ENCODE results near the gene MPV17L.
"Not testable (repeated sequence)": the region's sequence is repeated elsewhere in the genome, so short reads cannot be mapped to it uniquely, and the experiment has no call there.

MPV17L gene

DNA sequence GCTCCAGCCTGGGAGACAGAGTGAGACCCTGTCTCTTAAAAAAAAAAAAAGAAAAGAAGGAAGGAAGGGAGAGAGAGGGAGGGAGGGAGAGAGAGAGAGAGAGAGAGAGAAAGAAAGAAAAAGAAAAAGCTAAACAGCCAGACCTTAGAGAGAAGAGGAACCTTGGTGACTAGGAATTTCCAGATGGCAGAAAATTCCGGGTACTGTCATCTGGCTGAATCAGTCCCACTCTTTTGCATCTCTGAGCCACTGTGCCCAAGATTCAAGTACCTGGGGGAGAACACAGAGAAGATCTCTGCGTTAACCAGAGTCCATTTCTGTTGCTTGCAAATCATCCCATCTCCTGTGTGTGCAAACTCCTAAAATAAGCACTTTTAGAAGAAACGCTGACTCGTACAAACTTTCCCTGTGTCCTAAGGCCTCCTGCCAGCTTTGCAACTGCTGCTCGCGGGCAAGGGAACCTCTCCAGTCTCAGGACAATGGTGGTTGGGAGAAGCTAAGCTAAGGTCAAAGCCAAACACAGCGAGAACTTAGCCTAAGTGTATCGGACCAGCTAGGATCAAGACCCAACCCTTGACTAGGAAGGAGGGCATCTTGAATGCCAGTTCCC is 56.8 kb downstream of the MPV17L start:
- DNase-seq (ENCODE audit: low spot score), result no peak

DNA sequence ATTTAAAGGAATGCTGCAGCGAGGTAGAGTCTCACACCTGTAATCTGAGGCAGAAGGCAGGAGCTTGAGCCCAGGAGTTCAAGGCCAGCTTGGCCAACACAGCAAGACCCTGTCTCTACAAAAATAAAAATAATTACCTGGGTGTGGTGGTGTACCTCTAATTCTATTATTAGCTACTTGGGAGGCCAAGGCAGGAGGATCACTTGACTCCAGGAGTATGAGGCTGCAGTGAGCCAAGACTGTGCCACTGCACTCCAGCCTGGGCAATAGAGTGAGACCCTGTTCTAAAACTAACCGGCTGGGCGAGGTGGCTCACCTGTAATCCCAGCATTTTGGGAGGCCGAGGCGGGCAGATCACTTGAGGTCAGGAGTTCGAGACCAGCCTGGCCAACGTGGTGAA is 57.7 kb downstream of the MPV17L start:
- not testable (repeated sequence) for DNase-seq (ENCODE audit: low spot score)

DNA sequence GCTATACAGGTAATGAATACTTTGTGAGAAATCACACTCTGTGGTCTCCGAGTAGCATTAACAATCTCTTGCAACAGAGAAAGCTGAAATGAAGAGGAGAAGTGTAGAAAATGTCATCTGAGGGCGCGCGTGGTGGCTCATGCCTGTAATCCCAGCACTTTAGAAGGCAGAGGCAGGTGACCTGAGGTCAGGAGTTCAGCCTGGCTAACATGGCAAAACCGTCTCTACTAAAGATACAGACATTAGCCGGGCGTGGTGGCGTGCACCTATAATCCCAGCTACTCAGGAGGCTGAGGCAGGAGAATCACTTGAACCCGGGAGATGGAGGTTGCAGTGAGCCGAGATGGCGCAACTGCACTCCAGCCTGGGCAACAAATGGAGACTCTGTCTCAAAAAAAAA is 59.4 kb downstream of the MPV17L start:
- not testable (repeated sequence) for DNase-seq (ENCODE audit: low spot score)

DNA sequence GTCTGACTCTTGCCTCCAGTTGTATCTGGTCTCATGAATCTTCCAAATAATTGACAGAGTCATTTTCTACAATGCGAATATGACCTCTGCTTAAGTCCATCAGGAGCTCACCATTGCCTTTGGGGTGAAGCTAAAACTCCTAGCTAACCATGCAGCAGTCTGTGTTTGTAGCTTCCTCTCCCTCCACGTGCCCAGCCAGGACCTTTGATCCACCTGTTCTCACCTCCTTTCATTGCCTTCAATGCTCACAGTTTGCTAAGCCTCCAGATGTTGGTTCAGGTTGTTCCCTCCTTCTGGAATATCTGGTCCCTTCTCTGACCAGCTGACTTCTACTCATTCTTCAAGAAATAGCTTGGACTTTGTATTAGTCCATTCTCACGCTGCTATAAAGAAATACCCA is 61.8 kb downstream of the MPV17L start:
- DNase-seq (ENCODE audit: low spot score), result no peak

DNA sequence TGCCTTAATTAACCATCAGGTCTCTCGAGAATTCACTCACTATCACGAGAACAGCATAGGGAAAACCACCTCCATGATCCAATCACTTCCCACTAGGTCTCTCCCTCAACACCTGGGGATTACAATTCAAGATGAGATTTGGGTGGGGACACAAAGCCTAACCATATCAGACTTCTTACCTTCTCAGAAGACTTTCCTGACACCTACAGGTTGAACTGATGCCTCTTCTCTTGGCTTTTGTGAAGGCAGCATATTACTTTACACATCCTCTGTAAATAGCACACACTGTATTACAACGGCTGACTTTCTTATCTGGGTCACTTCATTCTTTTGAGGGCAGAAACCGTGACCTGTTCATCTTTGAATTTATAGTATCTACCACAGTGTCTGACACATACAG is 62.4 kb downstream of the MPV17L start:
- DNase-seq (ENCODE audit: low spot score), result no peak

GRCh38 chr16:15459791-15460190 is 64.2 kb downstream of the MPV17L start:
- DNase-seq (ENCODE audit: low spot score), result no peak

- DNase-seq (ENCODE audit: low spot score), result no peak
These were observed 65.0 kb downstream of the MPV17L start for GRCh38 chr16:15460601-15461000.

GRCh38 chr16:15461376-15461775 is 65.8 kb downstream of the MPV17L start:
- DNase-seq (ENCODE audit: low spot score), result no peak

Data from COLO829 (cell line).